ENCODE measurements around the gene WNT16. TPM values are rescaled to one million over a fixed set of nuclear protein-coding genes. Genes with fewer than 3 reads are reported as not detected.

Gene WNT16
- total RNA-seq, 2 experiments from 2014 or later: not detected

Other genes starting within 250 kb of the WNT16 start
- gene FAM3C, start 67.3 kb downstream of the WNT16 start, total RNA-seq: 10 to 100 TPM; 40.7 to 41.0 TPM

Data from activated CD4-positive, alpha-beta memory T cell treated with anti-CD3 and anti-CD28 coated beads, Interleukin-2, amount 10 ng/mL, durations not matched to agents 7 days and 5 days (primary cell).